ENCODE data around the gene TBCE. TPM values are rescaled to one million over a fixed set of nuclear protein-coding genes. Genes with fewer than 3 reads are reported as not detected.

The TBCE gene
- total RNA-seq, 1 donor from 2014 or later = 39.3 TPM

Other genes with a start within 250 kb of the TBCE start
- 78.8 and 97.5 TPM in 2 replicates for gene TOMM20, start 238.6 kb upstream of the TBCE start, total RNA-seq
- 49.9 and 52.7 TPM in 2 replicates for gene RBM34, start 206.2 kb upstream of the TBCE start, total RNA-seq
- gene ARID4B, start 39.2 kb upstream of the TBCE start, total RNA-seq = 21.7 and 34.4 TPM in 2 replicates
- gene GGPS1, start 38.9 kb upstream of the TBCE start, total RNA-seq = 24.6 and 25.3 TPM in 2 replicates
- gene B3GALNT2, start 137.0 kb downstream of the TBCE start, total RNA-seq = 24.2 and 31.0 TPM in 2 replicates